Ascending aorta (tissue), 2 donors: ENCODE data around the gene CXCR3. TPM values are rescaled to one million over a fixed set of nuclear protein-coding genes. Genes with fewer than 3 reads are reported as not detected.

Experiments
- DNase-seq, 2 donors: peaks; one replicate each; pipeline ENCODE4 v3.0.0-alpha.2; 2019; ENCODE audit warnings: low spot score in 2 of 2
- H3K27ac ChIP-seq, 2 donors: fragments of 200-600 bp; sonication (generic); one replicate each; pipeline ENCODE4 v1.5.1; 2016 to 2017; ENCODE audit warnings: mild to moderate bottlenecking in 1 of 2
- H3K27me3 ChIP-seq: fragments of 200-600 bp; sonication (generic); one replicate; pipeline ENCODE4 v1.5.1; 2017
- H3K36me3 ChIP-seq, 2 donors: fragments of 200-600 bp; sonication (generic); one replicate each; pipeline ENCODE4 v1.5.1; 2016
- H3K4me1 ChIP-seq, 2 donors: fragments of 200-600 bp; sonication (generic); one replicate each; pipeline ENCODE4 v1.5.1; 2016 to 2017; ENCODE audit warnings: mild to moderate bottlenecking in 1 of 2
- H3K4me3 ChIP-seq, 2 donors: fragments of 200-600 bp; sonication (generic); one replicate each; pipeline ENCODE4 v1.5.1; 2016 to 2017; ENCODE audit warnings: mild to moderate bottlenecking in 1 of 2
- H3K9me3 ChIP-seq, 2 donors: fragments of 200-600 bp; sonication (generic); one replicate each; pipeline ENCODE4 v1.5.1; 2016
- intact Hi-C: fragments of 100-400 bp; cut with DNase I; formaldehyde crosslinking; loops from one replicate; pipeline ENCODE4 v1.15.1; 2023
- total RNA-seq: library from RNA; depleted of rRNA; stranded (reverse); fragments of >200 nt; gene quantifications from one replicate; pipeline ENCODE4 v1.1.0, GENCODE V29; 2016
- TF ChIP-seq, protein P1 (sequence below), 3 experiments: fragments of 200-600 bp in 2 of 3; fragments of 450-650 bp in 1 of 3; sonication (generic) in 2 of 3; IDR thresholded peaks; one replicate each; pipeline ENCODE4 v1.5.1; 2016 to 2019; ENCODE audit warnings: antibody characterized with exemption in 3 of 3, mild to moderate bottlenecking in 1 of 3, moderate library complexity in 1 of 3

Gene CXCR3
- total RNA-seq, 1 donor from 2014 or later, result not detected

DNA sequence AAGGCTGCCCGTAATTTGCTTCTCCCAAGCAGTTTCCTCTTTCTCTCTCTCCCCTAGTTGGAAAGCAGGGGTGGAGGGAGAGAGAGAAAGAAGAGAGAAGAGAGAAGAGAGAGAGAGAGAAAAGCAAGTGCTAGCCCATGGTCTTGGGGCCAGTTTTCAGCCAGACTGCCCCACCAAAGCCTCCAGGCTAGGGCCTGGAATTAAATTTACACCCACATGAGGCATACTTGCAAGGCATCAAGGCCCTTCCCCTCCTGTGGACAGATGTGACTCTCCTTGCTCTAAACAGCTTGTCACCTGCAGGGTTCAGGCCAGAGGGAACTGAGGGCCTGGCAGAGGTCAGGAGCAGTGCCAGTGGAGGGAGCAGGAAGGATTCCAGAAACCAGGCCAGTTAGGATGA lies 1.7 kb upstream of the CXCR3 start:
- TF ChIP-seq, protein P1, sequence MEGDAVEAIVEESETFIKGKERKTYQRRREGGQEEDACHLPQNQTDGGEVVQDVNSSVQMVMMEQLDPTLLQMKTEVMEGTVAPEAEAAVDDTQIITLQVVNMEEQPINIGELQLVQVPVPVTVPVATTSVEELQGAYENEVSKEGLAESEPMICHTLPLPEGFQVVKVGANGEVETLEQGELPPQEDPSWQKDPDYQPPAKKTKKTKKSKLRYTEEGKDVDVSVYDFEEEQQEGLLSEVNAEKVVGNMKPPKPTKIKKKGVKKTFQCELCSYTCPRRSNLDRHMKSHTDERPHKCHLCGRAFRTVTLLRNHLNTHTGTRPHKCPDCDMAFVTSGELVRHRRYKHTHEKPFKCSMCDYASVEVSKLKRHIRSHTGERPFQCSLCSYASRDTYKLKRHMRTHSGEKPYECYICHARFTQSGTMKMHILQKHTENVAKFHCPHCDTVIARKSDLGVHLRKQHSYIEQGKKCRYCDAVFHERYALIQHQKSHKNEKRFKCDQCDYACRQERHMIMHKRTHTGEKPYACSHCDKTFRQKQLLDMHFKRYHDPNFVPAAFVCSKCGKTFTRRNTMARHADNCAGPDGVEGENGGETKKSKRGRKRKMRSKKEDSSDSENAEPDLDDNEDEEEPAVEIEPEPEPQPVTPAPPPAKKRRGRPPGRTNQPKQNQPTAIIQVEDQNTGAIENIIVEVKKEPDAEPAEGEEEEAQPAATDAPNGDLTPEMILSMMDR (IDR thresholded peaks at IDR 0.05), result no peak
- DNase-seq, result peak in 1 of 2 donors; percentile 33
- Histone ChIP-seq H3K4me3 (no peak overlapping the region), H3K27me3 (no peaks in the 10 kb centered on the region), H3K27ac (no peak overlapping the region), H3K4me1 (peaks cover 0 to 6% of the 10 kb centered on the region in 2 donors), H3K9me3 (no peaks in the 10 kb centered on the region), H3K36me3 (no peaks in the 10 kb centered on the region)
- intact Hi-C loops, result no loop called here

DNA sequence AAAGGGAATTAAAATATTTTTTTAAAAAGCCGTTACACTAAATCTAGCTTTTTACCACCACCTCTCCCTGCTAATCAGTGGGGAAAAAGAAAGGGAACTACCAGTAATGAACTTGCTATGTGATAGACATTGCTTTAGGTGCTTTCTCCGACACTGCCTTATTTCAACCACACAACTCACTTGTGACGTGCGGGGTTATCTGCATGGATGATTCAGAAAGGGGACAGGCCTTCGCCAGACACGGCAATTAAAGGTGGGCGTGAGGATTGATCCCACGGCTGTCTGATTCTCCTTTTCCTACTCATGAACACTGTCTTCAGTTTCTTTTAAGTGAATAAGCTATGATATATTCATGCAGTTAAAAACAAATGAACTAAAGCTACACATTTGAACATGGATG lies 882 bp upstream of the CXCR3 start:
- H3K36me3 ChIP-seq, result peaks cover 0 to 6% of the 10 kb centered on the region in 2 donors
- no peaks in the 10 kb centered on the region for H3K27me3 ChIP-seq
- H3K9me3 ChIP-seq, result no peaks in the 10 kb centered on the region
- no peak overlapping the region for H3K27ac ChIP-seq
- intact Hi-C loops, result no loop called here
- no peak overlapping the region for H3K4me3 ChIP-seq
- H3K4me1 ChIP-seq, result peaks cover 0 to 6% of the 10 kb centered on the region in 2 donors
- TF ChIP-seq, protein P1 (IDR thresholded peaks at IDR 0.05), result no peak
- DNase-seq, result peak in 1 of 2 donors; percentile 48

DNA sequence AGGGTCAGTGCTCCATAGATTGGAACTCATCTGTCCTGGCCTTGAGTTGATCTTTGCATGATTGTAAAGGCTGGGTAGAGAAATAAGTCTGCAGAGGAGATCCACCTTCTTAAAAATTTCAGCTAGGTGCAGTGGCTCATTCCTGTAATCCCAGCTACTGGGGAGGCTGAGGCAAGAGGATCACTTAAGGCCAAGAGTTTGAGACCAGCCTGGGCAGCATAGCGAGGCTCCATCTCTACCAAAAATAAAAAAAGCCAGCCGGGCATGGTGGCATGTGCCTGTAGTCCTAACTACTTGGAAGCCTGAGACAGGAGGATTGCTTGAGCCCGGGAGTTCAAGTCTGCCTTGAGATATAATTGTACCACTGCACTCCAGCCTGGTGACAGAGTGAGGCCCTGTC lies 476 bp upstream of the CXCR3 start:
- TF ChIP-seq, protein P1 (IDR thresholded peaks at IDR 0.05), result no peak
- peaks cover 0 to 10% of the 10 kb centered on the region in 2 donors for H3K36me3 ChIP-seq
- H3K9me3 ChIP-seq, result no peaks in the 10 kb centered on the region
- intact Hi-C loops, result no loop called here
- H3K27ac ChIP-seq, result no peak overlapping the region
- H3K4me3 ChIP-seq, result no peak overlapping the region
- peak in 1 of 2 donors; percentile 22 for DNase-seq
- peaks cover 0 to 6% of the 10 kb centered on the region in 2 donors for H3K4me1 ChIP-seq
- no peaks in the 10 kb centered on the region for H3K27me3 ChIP-seq

DNA sequence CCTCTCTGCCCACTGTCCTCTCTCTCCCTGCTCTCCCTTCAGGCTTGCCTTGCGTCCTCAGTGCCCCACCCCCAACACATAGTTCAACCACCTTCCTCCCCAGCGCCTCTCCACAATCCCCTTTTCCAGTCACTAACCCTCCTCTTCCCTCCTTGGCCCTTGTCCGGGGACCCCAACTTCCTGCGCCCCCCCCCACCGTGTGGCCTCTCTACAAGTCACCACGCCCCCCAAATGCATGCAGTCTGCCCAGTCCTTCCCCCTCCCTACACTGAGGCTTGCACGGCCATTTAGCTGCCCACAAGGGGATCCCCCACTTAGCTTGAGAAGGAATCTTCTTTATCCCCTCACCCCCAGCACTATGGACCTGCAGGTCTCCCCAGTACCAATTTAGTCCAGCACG lies 569 bp downstream of the CXCR3 start:
- TF ChIP-seq, protein P1 (IDR thresholded peaks at IDR 0.05), result no peak
- intact Hi-C loops, result no loop called here
- H3K36me3 ChIP-seq, result peaks cover 0 to 16% of the 10 kb centered on the region in 2 donors
- no peaks in the 10 kb centered on the region for H3K27me3 ChIP-seq
- H3K4me3 ChIP-seq, result no peak overlapping the region
- no peaks in the 10 kb centered on the region for H3K4me1 ChIP-seq
- H3K27ac ChIP-seq, result no peak overlapping the region
- DNase-seq, result no peak
- H3K9me3 ChIP-seq, result no peaks in the 10 kb centered on the region

DNA sequence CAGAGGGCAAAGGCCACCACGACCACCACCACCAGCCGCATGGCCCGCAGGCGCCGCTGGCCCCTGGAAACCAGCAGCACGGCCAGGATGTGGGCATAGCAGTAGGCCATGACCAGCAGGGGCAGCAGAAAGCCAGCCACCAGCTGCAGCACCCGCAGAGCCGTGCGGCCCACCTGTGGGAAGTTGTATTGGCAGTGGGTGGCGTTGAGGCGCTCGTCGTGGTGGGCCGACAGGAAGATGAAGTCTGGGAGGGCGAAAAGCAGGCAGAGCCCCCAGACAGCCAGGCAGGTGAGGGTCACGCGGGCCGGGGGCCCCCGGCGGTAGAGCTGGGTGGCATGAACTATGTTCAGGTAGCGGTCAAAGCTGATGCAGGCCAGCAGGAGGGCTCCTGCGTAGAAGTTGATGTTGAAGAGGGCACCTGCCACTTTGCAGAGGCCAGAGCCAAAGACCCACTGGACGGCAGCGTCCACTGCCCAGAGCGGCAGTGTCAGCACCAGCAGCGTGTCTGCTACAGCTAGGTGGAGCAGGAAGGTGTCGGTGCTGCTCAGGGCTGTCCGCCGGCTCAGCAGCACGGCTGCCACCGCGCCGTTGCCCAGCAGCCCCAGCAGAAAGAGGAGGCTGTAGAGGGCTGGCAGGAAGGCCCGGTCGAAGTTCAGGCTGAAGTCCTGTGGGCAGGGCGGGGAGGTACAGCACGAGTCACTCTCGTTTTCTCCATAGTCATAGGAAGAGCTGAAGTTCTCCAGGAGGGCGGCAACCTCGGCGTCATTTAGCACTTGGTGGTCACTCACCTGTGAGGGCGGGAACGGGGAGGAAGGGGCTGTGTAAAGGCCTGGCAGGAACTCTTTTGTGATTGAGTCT lies 1.4 kb downstream of the CXCR3 start:
- Histone ChIP-seq H3K9me3 (no peaks in the 10 kb centered on the region), H3K4me3 (no peak overlapping the region), H3K27me3 (no peaks in the 10 kb centered on the region), H3K36me3 (peaks cover 0 to 16% of the 10 kb centered on the region in 2 donors), H3K27ac (no peak overlapping the region), H3K4me1 (no peaks in the 10 kb centered on the region)
- DNase-seq, result peak in 1 of 2 donors; percentile 60
- TF ChIP-seq, protein P1 (IDR thresholded peaks at IDR 0.05), result no peak
- intact Hi-C loops, result no loop called here
